ENCODE data around the gene TUFM. TPM values are rescaled to one million over a fixed set of nuclear protein-coding genes. Genes with fewer than 3 reads are reported as not detected.
"Not testable (repeated sequence)": the region's sequence is repeated elsewhere in the genome, so short reads cannot be mapped to it uniquely, and the experiment has no call there.

The TUFM gene
- total and polyA plus RNA-seq, 2 experiments from 2014 or later, result 225 to 359 TPM

GRCh38 chr16:28872952-28873351 lies 26.8 kb upstream of the TUFM start:
- Histone ChIP-seq H3K9me3 (ENCODE audit: low read depth) (no peaks in the 10 kb centered on the region), H3K27ac (no peak overlapping the region), H3K27me3 (no peaks in the 10 kb centered on the region), H3K36me3 (peaks cover 23% of the 10 kb centered on the region), H3K4me3 (no peak overlapping the region), H3K4me1 (ENCODE audit: low read depth) (peaks cover 7% of the 10 kb centered on the region)
- TF ChIP-seq, protein P1, sequence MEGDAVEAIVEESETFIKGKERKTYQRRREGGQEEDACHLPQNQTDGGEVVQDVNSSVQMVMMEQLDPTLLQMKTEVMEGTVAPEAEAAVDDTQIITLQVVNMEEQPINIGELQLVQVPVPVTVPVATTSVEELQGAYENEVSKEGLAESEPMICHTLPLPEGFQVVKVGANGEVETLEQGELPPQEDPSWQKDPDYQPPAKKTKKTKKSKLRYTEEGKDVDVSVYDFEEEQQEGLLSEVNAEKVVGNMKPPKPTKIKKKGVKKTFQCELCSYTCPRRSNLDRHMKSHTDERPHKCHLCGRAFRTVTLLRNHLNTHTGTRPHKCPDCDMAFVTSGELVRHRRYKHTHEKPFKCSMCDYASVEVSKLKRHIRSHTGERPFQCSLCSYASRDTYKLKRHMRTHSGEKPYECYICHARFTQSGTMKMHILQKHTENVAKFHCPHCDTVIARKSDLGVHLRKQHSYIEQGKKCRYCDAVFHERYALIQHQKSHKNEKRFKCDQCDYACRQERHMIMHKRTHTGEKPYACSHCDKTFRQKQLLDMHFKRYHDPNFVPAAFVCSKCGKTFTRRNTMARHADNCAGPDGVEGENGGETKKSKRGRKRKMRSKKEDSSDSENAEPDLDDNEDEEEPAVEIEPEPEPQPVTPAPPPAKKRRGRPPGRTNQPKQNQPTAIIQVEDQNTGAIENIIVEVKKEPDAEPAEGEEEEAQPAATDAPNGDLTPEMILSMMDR (IDR thresholded peaks at IDR 0.05; ENCODE audit: low read depth, low read length), result no peak
- DNase-seq (ENCODE audit: low read depth in 1 of 2, low spot score in 1 of 2), result no peak

DNA sequence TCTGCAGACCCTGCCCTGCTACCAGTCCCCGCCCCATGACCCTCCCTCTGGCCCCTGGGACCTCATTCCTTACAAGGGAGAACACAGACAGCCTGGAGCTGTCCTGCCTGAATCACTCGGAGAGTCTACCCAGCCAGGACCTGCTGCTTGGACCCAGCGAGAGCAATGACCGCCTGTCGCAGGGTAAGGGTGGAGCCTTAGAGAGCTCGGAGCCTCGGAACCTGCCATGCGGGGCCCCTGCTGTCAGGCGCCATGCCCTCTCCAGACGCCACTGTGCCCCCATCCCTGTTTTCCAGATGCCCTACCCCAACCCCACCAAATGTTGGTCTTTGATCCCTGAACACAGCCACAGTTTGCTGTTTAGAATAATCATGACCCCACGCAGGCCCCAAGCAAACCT lies 23.1 kb upstream of the TUFM start:
- DNase-seq (ENCODE audit: low read depth in 1 of 2, low spot score in 1 of 2), result no peak
- no peaks in the 10 kb centered on the region for H3K4me1 ChIP-seq (ENCODE audit: low read depth)
- no peaks in the 10 kb centered on the region for H3K9me3 ChIP-seq (ENCODE audit: low read depth)
- H3K27me3 ChIP-seq, result no peaks in the 10 kb centered on the region
- TF ChIP-seq, protein P1 (IDR thresholded peaks at IDR 0.05; ENCODE audit: low read depth, low read length), result no peak
- H3K27ac ChIP-seq, result no peak overlapping the region
- H3K36me3 ChIP-seq, result peaks cover 33% of the 10 kb centered on the region
- H3K4me3 ChIP-seq, result no peak overlapping the region

GRCh38 chr16:28867646-28868045 lies 21.5 kb upstream of the TUFM start:
- H3K27ac ChIP-seq; H3K4me3 ChIP-seq; H3K4me1 ChIP-seq (ENCODE audit: low read depth); DNase-seq (ENCODE audit: low read depth in 1 of 2, low spot score in 1 of 2); H3K9me3 ChIP-seq (ENCODE audit: low read depth); H3K27me3 ChIP-seq: not testable (repeated sequence)
- H3K36me3 ChIP-seq, result peaks cover 33% of the 10 kb centered on the region

DNA sequence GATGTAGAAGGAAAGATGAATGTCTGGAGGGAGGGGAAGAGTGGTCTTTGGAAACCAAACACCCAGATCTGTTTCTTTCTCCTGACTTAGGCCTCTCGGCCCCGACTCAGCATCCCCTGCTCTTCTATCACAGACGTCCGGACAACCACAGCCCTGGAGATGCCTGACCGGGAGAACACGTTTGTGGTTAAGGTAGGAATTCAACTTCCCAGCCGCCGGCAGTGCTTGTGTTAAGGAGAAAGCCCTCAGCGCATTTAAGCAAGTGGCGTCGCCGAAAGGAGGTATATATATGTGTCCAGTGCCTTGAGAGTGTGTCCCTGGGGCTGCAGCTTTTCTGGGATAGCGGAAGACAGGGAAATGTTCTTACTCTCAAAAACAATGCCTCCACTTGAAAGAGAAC lies 21.1 kb upstream of the TUFM start:
- H3K36me3 ChIP-seq, result peaks cover 33% of the 10 kb centered on the region
- TF ChIP-seq, protein P1 (IDR thresholded peaks at IDR 0.05; ENCODE audit: low read depth, low read length), result no peak

DNA sequence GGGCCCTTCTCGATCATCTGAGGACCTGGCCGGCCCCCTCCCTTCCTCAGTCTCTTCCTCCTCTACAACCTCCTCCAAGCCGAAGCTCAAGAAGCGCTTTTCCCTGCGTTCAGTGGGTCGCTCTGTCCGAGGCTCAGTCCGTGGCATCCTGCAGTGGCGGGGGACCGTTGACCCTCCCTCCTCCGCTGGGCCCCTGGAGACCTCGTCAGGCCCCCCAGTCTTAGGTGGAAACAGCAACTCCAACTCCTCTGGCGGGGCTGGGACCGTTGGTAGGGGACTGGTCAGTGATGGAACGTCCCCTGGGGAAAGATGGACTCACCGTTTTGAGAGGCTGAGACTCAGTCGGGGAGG lies 20.3 kb upstream of the TUFM start:
- H3K36me3 ChIP-seq, result peaks cover 32% of the 10 kb centered on the region
- no peaks in the 10 kb centered on the region for H3K27me3 ChIP-seq
- no peak overlapping the region for H3K27ac ChIP-seq
- no peak overlapping the region for H3K4me3 ChIP-seq
- no peaks in the 10 kb centered on the region for H3K9me3 ChIP-seq (ENCODE audit: low read depth)
- DNase-seq (ENCODE audit: low read depth in 1 of 2, low spot score in 1 of 2), result no peak
- no peaks in the 10 kb centered on the region for H3K4me1 ChIP-seq (ENCODE audit: low read depth)
- TF ChIP-seq, protein P1 (IDR thresholded peaks at IDR 0.05; ENCODE audit: low read depth, low read length), result no peak

More for the DNA sequence above, 21.1 kb upstream of the TUFM start:
- Histone ChIP-seq H3K4me3 (no peak overlapping the region), H3K27ac (no peak overlapping the region), H3K27me3 (no peaks in the 10 kb centered on the region), H3K9me3 (ENCODE audit: low read depth) (no peaks in the 10 kb centered on the region), H3K4me1 (ENCODE audit: low read depth) (no peaks in the 10 kb centered on the region)
- DNase-seq (ENCODE audit: low read depth in 1 of 2, low spot score in 1 of 2), result no peak

DNA sequence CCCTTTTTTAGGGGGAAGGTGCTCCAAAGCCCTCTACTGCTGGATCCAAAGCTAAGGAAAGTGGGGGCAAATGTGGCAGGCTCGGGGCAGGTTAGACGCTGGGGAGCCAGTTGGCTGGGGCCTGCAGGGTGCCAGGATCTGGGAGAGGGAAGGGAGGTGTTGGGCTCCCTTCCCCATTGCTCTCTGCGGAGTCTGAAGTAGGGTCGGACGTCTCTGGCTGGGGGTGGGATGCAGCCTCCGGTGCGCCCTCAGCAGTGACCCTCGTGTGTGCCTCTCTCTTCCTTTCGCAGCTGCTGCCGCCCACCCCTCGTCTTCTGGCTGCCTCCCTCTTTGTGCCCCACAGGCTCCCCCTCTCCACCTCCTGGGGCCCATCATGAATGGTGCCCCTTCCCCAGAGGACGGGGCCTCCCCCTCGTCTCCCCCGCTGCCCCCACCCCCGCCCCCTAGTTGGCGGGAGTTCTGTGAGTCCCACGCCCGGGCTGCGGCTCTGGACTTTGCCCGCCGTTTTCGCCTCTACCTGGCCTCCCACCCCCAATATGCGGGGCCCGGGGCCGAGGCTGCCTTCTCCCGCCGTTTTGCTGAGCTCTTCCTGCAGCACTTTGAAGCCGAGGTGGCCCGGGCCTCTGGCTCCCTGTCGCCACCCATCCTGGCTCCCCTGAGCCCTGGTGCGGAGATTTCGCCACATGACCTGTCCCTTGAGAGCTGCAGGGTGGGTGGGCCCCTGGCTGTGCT lies 19.7 kb upstream of the TUFM start:
- H3K27me3 ChIP-seq, result no peaks in the 10 kb centered on the region
- H3K4me1 ChIP-seq (ENCODE audit: low read depth), result no peaks in the 10 kb centered on the region
- H3K9me3 ChIP-seq (ENCODE audit: low read depth), result no peaks in the 10 kb centered on the region
- peaks cover 30% of the 10 kb centered on the region for H3K36me3 ChIP-seq
- no peak overlapping the region for H3K4me3 ChIP-seq
- DNase-seq (ENCODE audit: low read depth in 1 of 2, low spot score in 1 of 2), result no peak
- TF ChIP-seq, protein P1 (IDR thresholded peaks at IDR 0.05; ENCODE audit: low read depth, low read length), result no peak
- H3K27ac ChIP-seq, result no peak overlapping the region
